ENCODE data around the gene RNF149. TPM values are rescaled to one million over a fixed set of nuclear protein-coding genes. Genes with fewer than 3 reads are reported as not detected.
"Not testable (repeated sequence)": the region's sequence is repeated elsewhere in the genome, so short reads cannot be mapped to it uniquely, and the experiment has no call there.

The RNF149 gene, protein sequence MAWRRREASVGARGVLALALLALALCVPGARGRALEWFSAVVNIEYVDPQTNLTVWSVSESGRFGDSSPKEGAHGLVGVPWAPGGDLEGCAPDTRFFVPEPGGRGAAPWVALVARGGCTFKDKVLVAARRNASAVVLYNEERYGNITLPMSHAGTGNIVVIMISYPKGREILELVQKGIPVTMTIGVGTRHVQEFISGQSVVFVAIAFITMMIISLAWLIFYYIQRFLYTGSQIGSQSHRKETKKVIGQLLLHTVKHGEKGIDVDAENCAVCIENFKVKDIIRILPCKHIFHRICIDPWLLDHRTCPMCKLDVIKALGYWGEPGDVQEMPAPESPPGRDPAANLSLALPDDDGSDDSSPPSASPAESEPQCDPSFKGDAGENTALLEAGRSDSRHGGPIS
- 59.2 TPM for total RNA-seq

DNA sequence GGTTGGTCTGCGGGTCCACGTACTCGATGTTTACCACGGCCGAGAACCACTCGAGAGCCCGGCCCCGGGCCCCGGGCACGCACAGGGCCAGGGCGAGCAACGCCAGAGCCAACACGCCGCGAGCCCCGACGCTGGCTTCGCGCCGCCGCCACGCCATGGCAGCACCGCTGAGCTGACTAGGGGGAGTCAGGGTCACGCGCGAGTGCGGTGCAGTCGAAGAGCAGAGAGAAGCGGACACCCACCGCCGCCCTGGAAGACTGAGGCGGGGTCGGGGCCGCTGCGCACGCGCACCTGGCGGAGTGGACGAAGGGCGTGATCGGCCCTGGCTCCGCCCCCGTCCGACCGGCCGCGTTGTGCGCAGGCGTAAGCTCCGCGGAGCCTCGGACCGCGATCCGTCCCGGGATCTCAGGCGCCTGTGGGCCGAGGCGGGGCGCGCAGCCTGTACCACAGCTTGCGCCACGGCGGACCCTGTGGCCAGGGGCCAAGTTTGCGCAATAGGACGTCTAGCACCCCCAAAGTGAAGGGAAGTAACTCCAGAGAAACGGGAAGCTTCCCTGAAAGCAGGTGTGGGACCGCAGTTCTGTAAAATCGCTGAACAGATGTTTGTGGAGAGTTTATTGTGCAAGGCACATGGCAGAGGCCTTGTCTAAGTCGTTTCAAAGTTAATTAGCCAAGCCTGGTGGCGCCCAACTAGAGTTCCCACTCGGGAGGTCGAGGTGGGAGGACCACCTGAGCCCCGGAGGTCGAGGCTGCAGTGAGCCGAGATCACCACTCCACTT is at the start of gene RNF149:
RNF149 (minus strand) TSS at position 270 of the 779 bp plus-strand sequence; CDS start at position 157, 113 bp downstream.
- DNase-seq (ENCODE audit: low read depth in 2 of 3, low spot score in 2 of 3) = peak; percentile 88 to 97 (median 96)

DNA sequence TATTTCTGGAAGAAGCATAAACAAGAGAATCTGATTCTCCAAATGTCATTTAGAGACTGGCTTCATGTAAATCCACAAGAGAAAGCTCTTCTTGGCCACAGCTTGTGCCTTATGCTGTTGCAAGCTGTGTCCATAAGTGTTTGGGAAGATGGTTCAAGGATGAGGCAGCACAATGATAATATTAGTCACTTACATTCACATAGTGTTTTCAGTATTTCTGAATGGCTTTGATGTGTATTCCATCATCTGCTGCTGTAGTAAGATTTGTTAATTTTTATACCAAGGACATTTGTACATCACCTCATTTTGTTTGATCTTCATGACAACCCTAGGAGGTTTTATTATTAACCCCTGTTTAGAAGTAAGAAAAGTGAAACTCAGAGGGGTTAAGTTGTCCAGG is 48.9 kb upstream of the RNF149 start:
- no peak for DNase-seq (ENCODE audit: low read depth in 2 of 3, low spot score in 2 of 3)

DNA sequence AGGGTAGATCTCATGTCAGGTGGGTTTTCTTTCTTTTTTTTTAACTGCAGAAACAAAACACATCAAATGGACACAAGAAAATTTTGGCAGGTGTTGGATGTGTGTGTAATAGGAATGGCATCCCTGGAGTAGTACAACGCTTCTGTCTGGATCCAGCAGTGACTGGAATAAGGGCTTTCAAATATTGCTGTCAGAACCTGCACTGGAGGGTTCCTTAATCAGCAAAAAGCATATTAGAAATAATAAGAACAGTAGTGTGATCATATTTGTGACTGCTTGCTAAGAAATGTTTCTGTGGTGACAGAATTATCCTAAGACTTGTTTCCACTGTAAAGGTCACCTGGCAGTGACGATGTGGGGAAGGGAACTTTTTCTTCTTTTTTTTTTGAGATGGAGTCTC is 48.0 kb upstream of the RNF149 start:
- no peak for DNase-seq (ENCODE audit: low read depth in 2 of 3, low spot score in 2 of 3)

GRCh38 chr2:101356055-101356454 is 47.6 kb upstream of the RNF149 start:
- DNase-seq (ENCODE audit: low read depth in 2 of 3, low spot score in 2 of 3) = no peak

DNA sequence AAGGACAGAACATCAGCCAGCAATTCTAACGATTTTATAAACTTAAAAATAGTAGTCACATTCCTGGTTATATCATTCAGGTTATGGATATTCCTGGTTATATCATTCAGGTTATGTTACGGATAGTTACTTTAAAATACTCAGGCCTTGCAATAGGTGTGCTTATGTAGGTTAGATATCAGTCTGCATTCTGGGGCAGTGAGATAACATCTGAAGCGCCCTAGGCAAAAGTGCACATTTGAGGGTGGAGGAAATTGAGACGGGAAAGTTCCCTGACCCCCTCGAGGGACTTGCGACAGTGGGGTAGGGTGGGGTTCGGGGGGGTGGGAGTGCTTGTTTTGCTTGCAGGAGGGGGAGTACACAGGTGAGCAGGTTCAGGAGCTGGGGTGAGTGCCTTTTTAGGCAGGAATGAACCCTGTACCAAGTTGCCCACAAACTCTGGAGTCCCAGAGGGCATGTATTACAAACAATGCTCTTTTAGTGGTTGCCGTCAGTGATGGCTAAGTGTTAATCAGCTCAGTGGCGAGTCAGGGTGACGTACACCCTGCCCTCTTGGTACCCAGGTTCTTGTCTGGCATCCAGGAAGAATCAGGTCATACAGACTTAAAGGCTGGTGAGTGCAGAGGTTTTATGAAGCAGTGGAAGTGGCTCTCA is 47.0 kb upstream of the RNF149 start:
- DNase-seq (ENCODE audit: low read depth in 2 of 3, low spot score in 2 of 3) = no peak

DNA sequence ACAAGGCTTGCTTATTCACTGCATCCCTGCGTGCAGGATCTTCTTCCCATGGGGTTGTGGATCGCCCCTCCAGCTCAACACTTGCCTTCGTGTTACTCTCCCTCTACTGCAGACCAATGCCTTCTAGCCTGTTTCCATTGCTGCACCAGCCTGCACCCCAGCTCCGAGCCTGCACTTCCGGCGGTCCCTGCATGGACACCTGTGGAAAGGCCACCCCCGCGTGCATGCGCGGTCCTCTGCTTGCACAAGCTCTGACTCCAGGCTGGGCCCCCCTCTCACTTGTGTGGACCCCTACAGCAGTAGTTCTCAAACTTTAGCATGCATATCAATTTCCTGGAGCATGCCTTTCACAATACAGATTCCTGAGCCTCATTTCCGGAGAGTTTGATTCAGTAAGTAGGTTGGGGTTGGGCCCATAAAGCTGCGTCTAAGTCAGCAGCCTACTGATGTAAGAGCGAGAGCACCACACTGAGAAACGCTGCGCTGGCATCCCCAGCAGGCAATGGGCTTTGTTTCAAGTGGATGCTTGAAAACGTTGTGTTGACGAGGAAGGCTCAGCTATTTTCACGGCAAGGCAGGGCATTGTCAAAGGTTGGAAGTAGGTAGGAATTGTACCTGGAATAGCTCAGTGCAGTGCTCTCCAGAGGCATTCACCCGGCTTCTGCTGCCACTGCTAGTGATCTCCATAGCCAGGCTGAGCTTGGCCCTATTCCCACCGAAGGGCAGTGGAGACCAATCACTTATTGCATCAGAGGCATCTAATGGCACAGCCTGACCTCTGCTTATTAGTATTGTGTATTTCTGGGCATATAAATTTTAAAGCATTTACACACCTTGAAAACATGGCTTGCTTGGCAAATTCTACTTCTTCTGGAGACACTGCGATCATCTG is 46.2 kb upstream of the RNF149 start:
- DNase-seq (ENCODE audit: low read depth in 2 of 3, low spot score in 2 of 3) = no peak

GRCh38 chr2:101352631-101353030 is 44.1 kb upstream of the RNF149 start:
- DNase-seq (ENCODE audit: low read depth in 2 of 3, low spot score in 2 of 3) = not testable (repeated sequence)

- DNase-seq (ENCODE audit: low read depth in 2 of 3, low spot score in 2 of 3) = no peak
These were observed 42.7 kb upstream of the RNF149 start for GRCh38 chr2:101351207-101351606.

DNA sequence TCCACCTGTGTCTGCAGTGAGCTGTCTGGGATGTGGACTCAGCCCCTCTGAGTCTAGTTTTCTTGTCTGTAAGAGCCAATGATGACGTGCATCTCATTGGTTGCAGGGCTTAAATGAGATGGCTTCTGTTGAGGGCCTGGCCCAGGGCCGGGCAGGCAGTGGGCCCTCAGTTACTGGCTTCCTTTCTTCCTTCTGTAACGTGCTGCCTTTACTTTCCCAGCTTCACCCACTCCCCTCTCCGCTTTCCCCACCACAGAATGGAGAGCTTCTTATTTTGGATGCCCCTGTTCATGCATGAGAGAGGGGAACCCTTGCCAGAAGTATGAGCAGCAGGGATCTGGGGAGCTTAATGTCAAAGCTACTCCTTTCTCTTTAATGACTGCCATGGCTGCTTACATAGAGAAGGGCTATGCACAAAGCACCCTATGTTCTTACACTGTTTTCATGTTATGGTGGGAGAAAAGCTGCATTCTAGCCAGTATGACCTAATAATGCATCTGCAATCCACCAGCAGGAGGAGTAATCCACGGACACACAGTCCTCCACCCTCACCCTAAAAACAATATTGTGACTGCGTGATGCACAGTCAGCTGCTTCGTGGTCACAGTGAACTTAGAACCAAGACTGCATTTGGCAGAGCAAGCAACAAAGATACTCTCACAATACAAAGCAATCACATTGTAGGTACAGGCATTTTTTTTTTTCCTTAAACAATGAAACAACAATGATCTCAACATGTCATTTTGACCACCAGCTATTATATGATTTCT is 41.6 kb upstream of the RNF149 start:
- DNase-seq (ENCODE audit: low read depth in 2 of 3, low spot score in 2 of 3) = peak in 2 of 3 donors; percentile 34 to 48

DNA sequence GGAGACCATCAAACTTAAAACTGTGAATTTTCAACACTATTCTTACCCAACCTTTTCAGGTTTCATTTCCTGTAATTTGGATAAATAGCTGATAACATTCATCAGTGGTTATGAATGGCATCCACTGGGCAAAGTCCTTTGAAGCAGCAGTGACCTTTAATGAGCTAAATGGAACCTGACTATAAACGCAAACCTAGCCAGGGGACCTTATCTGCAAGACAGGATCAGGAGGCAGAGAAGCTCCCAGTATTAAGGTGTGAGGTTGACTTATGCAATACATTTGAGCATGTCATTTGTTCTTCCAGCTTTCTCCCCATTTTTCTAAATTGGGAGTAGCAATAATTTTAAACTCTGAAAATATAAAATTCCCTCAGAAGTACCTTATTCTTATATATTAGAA is 40.4 kb upstream of the RNF149 start:
- no peak for DNase-seq (ENCODE audit: low read depth in 2 of 3, low spot score in 2 of 3)

GRCh38 chr2:101346909-101347308 is 38.4 kb upstream of the RNF149 start:
- no peak for DNase-seq (ENCODE audit: low read depth in 2 of 3, low spot score in 2 of 3)

DNA sequence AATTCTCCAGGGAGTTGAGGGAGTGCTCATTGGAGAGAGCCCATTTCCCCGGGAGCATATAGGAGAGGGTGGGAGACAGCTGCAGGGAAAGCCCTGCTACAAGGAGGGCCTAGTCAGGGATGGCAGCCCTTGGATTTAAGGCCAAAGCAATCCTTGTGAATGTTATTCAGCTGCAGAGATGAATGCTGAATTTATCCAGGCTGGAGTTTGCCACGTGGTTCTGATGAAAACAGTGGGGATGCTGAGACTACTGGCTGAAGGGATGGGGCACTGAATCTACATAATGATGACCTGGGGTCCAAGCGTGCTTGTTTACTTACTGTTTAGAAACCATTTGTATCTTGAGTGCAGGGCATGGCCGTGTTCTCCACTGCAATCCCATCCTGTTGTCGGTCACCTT is 35.6 kb upstream of the RNF149 start:
- DNase-seq (ENCODE audit: low read depth in 2 of 3, low spot score in 2 of 3) = no peak

DNA sequence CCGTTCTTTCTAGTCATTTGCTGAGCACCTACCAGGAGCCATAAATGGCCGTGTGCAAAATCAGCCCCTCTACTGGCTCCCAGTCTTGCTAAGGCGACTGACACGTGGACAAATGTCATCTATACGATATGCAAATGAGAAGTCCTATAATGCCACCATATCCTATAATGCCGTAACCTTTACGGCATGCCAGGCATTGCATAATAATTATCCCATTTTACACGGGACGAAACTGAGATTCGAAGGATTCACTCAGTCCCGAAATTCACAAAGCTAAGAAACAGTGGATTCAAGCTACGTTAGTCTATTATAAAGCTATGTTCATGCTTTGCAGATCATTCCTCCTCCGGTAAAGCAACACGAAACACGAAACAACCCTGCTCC is 34.1 kb upstream of the RNF149 start:
- DNase-seq (ENCODE audit: low read depth in 2 of 3, low spot score in 2 of 3) = no peak

DNA sequence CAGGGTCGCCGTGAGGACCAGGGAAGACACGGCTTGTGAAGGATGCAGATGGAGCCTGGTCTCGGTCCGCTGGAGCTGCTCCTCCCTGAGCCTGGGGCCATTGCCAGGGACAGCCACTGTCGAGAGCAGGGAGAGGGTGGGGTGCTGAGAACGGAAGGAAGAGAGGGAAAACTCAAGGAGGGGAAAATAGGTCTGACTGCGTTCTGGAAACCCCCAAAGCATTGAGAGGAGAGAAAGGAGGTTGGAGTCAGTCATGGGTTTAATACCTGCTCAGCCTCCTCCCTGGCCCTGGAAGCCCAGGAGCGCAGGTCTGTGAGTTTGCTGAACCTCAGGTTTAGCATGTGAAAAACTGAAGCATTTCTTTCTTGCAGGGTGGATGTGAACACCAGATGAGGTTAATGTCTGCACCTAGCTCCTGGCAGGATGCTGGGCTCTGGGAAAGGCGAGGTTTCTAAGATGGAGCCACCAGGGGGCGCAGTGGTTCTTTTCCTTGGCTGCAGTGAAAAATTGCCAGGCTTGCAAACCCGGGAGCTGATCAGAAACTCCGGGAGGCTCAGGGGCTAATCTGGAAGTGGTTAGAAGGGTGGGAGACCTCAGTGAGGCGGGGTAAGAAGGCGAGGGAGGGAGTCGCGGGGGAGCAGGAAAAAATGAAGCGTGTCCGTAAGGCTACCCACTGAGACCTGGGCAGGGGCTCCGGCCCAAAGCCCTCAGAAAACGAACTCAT is 33.6 kb upstream of the RNF149 start:
- peak; percentile 45 to 61 (median 56) for DNase-seq (ENCODE audit: low read depth in 2 of 3, low spot score in 2 of 3)

- no peak for DNase-seq (ENCODE audit: low read depth in 2 of 3, low spot score in 2 of 3)
These were observed 32.9 kb upstream of the RNF149 start for GRCh38 chr2:101341421-101341820.

GRCh38 chr2:101340141-101340551 is 31.6 kb upstream of the RNF149 start:
- DNase-seq (ENCODE audit: low read depth in 2 of 3, low spot score in 2 of 3) = no peak

DNA sequence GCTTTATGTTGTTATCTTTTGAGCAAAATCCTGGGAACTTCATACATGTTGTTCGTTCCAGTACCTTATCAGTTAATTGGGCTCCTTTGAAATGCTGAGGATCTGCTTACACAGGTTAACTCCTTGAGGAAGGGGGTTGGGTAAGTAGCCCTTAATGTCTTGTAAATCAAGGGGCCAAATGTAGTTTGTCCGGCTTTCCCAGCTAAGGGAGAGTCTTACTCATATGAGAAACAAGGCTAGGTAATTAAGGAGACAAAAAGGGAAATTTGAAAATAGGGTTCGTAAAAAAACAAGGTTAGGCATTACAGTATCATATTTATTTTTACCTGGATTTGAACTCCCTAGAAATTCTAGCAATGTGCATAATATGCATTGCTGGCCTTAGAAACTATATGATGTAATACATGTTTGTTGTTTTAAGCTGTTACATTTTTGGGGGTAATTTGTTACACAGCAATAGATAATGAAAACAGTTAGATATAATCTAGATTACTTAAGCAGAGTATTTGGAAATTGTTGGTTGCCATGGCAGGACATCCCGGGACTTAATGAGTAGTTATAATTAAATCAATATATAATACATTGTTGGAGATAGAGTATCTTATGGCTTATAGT is 30.9 kb upstream of the RNF149 start:
- no peak for DNase-seq (ENCODE audit: low read depth in 2 of 3, low spot score in 2 of 3)

GRCh38 chr2:101337877-101338276 is 29.4 kb upstream of the RNF149 start:
- DNase-seq (ENCODE audit: low read depth in 2 of 3, low spot score in 2 of 3) = no peak
